Measurements from ENCODE around the gene NKX3-2. TPM values are rescaled to one million over a fixed set of nuclear protein-coding genes. Genes with fewer than 3 reads are reported as not detected.

The NKX3-2 gene
- total RNA-seq, 1 experiment from 2014 or later, result 0.07 TPM

DNA sequence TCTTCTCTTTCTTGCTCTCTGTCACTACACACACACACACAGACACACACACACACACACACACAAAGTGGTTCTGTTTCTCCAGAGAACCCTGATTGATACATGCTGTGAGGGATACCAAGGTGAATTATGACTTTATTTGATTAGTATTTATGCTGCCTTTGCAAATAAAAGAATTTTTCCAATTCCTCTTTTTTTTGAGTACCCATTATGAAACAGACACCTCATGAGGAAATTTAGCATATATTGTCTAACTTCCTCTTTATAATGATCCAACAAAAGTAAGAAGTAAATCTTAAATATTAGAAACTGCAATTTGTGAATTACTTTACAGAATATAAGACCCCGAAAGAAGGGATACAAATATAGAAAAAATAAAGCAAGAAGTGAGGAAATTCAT lies 45.8 kb downstream of the NKX3-2 start:
- Histone ChIP-seq H3K9me3 (ENCODE audit: low read length) (no peaks in the 10 kb centered on the region), H3K4me1 (ENCODE audit: insufficient read depth, low read length) (no peaks in the 10 kb centered on the region), H4K20me1 (ENCODE audit: low read length) (no peaks in the 10 kb centered on the region), H3K27ac (ENCODE audit: low read length) (no peak overlapping the region), H3K9ac (ENCODE audit: low read length) (no peak overlapping the region), H2AFZ (ENCODE audit: low read length) (no peak overlapping the region), H3K27me3 (ENCODE audit: low read length) (peaks cover 55% of the 10 kb centered on the region), H3K79me2 (ENCODE audit: low read length) (no peaks in the 10 kb centered on the region), H3K4me2 (ENCODE audit: low read length) (no peak overlapping the region), H3K9me2 (replicated peaks; ENCODE audit: low read length) (no peaks in the 10 kb centered on the region), H3F3A (ENCODE audit: low read length, unreplicated experiment) (no peaks in the 10 kb centered on the region), H3K36me3 (ENCODE audit: low read depth, low read length) (no peaks in the 10 kb centered on the region), H3K4me3 (ENCODE audit: low read length) (no peak overlapping the region)
- ATAC-seq (no peak), DNase-seq (no peak)
- intact Hi-C loops (cut with micrococcal nuclease), result no loop called here
- BruUV-seq (replicated peaks), result no TSS peak
- ChIA-PET POLR2A (ENCODE audit: unreplicated experiment) (no interaction called here), CTCF (no interaction called here)
- TF ChIP-seq EZH2 (IDR thresholded peaks at IDR 0.05; ENCODE audit: low read length, unreplicated experiment) (no peak), EZH2phosphoT487 (IDR thresholded peaks at IDR 0.05; ENCODE audit: borderline replicate concordance, low read length) (no peak)
- TF ChIP-seq, protein P1, sequence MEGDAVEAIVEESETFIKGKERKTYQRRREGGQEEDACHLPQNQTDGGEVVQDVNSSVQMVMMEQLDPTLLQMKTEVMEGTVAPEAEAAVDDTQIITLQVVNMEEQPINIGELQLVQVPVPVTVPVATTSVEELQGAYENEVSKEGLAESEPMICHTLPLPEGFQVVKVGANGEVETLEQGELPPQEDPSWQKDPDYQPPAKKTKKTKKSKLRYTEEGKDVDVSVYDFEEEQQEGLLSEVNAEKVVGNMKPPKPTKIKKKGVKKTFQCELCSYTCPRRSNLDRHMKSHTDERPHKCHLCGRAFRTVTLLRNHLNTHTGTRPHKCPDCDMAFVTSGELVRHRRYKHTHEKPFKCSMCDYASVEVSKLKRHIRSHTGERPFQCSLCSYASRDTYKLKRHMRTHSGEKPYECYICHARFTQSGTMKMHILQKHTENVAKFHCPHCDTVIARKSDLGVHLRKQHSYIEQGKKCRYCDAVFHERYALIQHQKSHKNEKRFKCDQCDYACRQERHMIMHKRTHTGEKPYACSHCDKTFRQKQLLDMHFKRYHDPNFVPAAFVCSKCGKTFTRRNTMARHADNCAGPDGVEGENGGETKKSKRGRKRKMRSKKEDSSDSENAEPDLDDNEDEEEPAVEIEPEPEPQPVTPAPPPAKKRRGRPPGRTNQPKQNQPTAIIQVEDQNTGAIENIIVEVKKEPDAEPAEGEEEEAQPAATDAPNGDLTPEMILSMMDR (conservative IDR thresholded peaks at IDR 0.05; ENCODE audit: low read depth, low read length), result no peak

DNA sequence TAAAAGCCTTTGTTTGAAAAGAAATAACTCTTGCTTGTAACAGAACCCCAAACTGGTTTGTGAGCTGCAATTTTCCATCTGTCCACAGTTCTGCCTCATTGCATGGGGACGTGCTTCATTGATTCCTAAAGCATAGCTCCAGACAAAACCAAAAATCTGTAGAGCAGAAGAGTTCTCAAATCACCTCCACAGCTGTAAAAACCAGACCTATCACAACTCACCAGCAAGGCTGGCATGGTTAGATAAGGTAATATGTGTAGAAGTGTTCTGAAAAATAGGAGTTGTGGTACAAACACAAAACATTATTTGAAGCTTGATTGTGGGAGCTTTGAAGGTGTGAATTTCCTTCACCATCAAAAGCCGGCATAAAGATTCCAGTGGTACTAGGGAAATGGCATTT lies 47.7 kb downstream of the NKX3-2 start:
- H3K27ac ChIP-seq (ENCODE audit: low read length), result no peak overlapping the region
- DNase-seq, result no peak
- no peaks in the 10 kb centered on the region for H3K9me3 ChIP-seq (ENCODE audit: low read length)
- no peaks in the 10 kb centered on the region for H3K79me2 ChIP-seq (ENCODE audit: low read length)
- no peaks in the 10 kb centered on the region for H3K36me3 ChIP-seq (ENCODE audit: low read depth, low read length)
- H2AFZ ChIP-seq (ENCODE audit: low read length), result no peak overlapping the region
- no peak overlapping the region for H3K9ac ChIP-seq (ENCODE audit: low read length)
- H3F3A ChIP-seq (ENCODE audit: low read length, unreplicated experiment), result no peaks in the 10 kb centered on the region
- H3K27me3 ChIP-seq (ENCODE audit: low read length), result peaks cover 47% of the 10 kb centered on the region
- ChIA-PET POLR2A (ENCODE audit: unreplicated experiment) (no interaction called here), CTCF (no interaction called here)
- H3K4me2 ChIP-seq (ENCODE audit: low read length), result no peak overlapping the region
- H3K9me2 ChIP-seq (replicated peaks; ENCODE audit: low read length), result no peaks in the 10 kb centered on the region
- H3K4me3 ChIP-seq (ENCODE audit: low read length), result no peak overlapping the region
- BruUV-seq (replicated peaks), result no TSS peak
- no peaks in the 10 kb centered on the region for H4K20me1 ChIP-seq (ENCODE audit: low read length)
- intact Hi-C loops (cut with micrococcal nuclease), result no loop called here
- TF ChIP-seq, protein P1 (conservative IDR thresholded peaks at IDR 0.05; ENCODE audit: low read depth, low read length), result no peak
- TF ChIP-seq EZH2phosphoT487 (IDR thresholded peaks at IDR 0.05; ENCODE audit: borderline replicate concordance, low read length) (no peak), EZH2 (IDR thresholded peaks at IDR 0.05; ENCODE audit: low read length, unreplicated experiment) (no peak)
- no peak for ATAC-seq
- no peaks in the 10 kb centered on the region for H3K4me1 ChIP-seq (ENCODE audit: insufficient read depth, low read length)

DNA sequence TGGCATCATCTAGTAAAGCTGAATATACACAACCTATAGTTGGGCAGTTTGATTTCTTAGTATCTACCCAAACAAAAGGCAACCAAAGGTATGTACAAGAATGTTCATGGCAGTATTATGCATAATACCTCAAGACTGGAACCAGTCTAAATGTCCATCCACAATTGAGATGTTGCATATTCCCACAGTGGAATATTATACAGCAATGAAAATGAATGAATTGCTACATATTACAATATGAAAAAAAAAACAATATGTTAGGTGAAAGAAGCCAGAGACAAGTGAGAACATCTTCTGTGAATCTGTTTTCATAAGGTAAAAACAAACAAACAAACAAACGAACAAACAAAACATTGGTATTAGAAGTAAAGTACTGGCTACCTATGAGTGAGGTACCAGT lies 48.6 kb downstream of the NKX3-2 start:
- TF ChIP-seq EZH2phosphoT487 (IDR thresholded peaks at IDR 0.05; ENCODE audit: borderline replicate concordance, low read length), result no peak
- no peak for TF ChIP-seq EZH2 (IDR thresholded peaks at IDR 0.05; ENCODE audit: low read length, unreplicated experiment)
- TF ChIP-seq, protein P1 (conservative IDR thresholded peaks at IDR 0.05; ENCODE audit: low read depth, low read length), result no peak
- ChIA-PET POLR2A (ENCODE audit: unreplicated experiment) (no interaction called here), CTCF (no interaction called here)
- H3K9me3 ChIP-seq (ENCODE audit: low read length), result no peaks in the 10 kb centered on the region
- no peak overlapping the region for H2AFZ ChIP-seq (ENCODE audit: low read length)
- H3F3A ChIP-seq (ENCODE audit: low read length, unreplicated experiment), result no peaks in the 10 kb centered on the region
- H3K4me1 ChIP-seq (ENCODE audit: insufficient read depth, low read length), result no peaks in the 10 kb centered on the region
- peaks cover 39% of the 10 kb centered on the region for H3K27me3 ChIP-seq (ENCODE audit: low read length)
- H3K36me3 ChIP-seq (ENCODE audit: low read depth, low read length), result no peaks in the 10 kb centered on the region
- intact Hi-C loops (cut with micrococcal nuclease), result no loop called here
- no TSS peak for BruUV-seq (replicated peaks)
- H3K27ac ChIP-seq (ENCODE audit: low read length), result no peak overlapping the region
- DNase-seq, result no peak
- no peaks in the 10 kb centered on the region for H3K9me2 ChIP-seq (replicated peaks; ENCODE audit: low read length)
- no peak for ATAC-seq
- no peak overlapping the region for H3K4me2 ChIP-seq (ENCODE audit: low read length)
- H3K4me3 ChIP-seq (ENCODE audit: low read length), result no peak overlapping the region
- no peak overlapping the region for H3K9ac ChIP-seq (ENCODE audit: low read length)
- H4K20me1 ChIP-seq (ENCODE audit: low read length), result no peaks in the 10 kb centered on the region
- H3K79me2 ChIP-seq (ENCODE audit: low read length), result no peaks in the 10 kb centered on the region
